T-helper 9 cell (primary cell): Measurements from ENCODE around the gene CCDC12.
"Not testable (repeated sequence)": the region's sequence is repeated elsewhere in the genome, so short reads cannot be mapped to it uniquely, and the experiment has no call there.

Experiments
- DNase-seq: peaks from one replicate; pipeline ENCODE4 v3.0.0-alpha.2; 2020

The CCDC12 gene

DNA sequence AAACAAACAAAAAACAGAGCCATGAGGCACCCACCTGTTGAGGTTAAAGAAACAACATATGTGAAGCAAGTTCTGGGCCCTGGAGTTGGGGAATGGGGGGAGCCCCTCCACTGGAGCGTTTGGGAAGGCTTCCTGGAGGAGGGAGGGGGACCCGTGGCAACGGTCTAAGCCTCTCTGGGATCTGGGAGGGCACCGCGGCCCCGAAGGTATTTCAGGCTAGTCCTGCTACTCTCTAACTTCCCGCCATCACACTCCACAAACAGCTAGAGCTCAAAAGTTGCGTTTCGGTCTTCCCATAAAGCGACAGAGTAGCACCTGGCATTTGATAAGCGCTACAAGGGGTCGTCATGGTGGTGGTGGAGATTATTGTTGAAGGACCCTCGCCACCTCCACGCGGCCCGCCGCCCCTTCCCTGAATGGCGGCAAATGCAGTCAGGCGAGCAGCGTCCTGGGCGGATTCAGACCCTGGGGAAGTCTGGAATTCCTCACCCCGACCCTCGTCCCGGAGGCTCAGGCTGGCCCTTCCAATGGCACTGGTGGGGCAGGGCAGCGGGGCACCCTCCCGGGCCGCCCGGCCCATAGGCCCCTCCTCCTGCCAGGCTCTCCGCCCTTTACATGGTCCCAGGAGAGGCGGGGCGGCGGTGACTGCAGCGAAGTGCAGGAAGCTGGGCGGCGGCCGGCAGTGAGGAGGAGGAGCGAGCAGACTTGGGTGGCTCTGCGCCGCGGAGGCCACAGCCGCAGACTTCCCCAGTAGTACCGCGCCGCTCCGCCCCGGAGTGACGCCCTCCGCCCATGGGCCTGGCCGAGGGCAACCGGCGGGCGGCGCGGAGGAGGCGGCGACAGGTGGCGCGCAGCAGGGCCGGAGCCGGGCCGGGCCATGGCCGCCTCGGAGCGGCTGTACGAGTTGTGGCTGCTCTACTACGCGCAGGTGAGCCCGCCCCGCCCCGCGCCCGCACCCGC is 2.7 kb upstream of the CCDC12 start, which contains the start of gene NBEAL2:
Gene NBEAL2 (plus strand): TSS at position 682 of the 960 bp plus-strand sequence. CDS start 196 bp downstream, at position 878.
- peak; percentile 93 for DNase-seq

DNA sequence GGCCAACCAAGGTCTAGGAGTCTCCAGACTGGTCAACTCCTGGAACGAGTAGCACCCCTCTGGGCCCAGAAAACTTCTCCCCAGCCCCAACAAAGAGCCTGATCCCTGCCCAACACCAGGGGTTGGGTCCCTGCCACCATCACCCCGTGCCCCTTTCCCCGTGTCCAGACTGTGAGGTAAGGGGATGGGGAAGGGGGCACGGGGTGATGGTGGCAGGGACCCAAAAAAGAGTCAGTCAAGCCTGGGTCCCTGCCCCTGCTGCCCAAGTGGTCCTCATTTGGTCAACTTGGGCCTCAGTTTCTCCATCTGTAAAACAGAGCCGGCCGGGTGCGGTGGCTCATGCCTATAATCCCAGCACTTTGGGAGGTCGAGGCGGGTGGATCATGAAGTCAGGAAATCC is 1.8 kb upstream of the CCDC12 start:
- no peak for DNase-seq

- DNase-seq: no peak
Observed at GRCh38 chr3:46977811-46978195, 1.3 kb upstream of the CCDC12 start.

DNA sequence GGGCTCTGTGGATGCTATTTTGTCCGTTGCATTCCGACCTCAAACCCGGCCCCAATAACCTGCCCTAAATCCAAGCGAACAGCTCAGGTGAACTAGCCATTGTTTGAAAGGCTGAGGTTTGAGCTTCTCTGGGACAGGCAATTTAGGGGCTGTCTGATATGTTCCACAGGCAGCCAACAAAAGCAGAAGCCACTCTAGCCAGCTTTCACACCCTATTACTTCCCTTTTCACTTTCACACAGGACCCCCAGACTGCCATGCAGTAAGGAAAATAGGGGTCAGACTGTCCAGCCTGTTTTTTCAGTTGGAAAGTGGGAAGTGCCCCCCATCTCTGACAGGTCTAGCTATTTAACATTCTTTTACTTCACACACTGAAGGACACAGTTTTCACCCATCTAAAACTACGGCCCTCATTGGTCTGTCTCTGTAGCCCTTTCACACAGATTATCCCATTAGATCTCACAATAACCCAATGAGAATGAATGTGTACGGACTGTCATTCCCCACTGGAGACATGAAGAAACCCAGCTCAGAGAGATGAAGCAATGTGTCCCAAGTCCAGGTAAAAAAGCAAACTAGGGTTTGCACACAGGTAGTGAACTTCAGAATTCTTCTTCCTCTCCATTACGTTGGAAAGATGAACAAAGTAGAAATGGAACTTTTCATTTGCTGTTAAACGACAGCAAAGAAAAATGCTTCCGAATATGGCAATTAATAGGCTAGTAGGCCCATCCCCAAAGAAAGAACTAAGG is 1.9 kb downstream of the CCDC12 start:
- no peak for DNase-seq

DNA sequence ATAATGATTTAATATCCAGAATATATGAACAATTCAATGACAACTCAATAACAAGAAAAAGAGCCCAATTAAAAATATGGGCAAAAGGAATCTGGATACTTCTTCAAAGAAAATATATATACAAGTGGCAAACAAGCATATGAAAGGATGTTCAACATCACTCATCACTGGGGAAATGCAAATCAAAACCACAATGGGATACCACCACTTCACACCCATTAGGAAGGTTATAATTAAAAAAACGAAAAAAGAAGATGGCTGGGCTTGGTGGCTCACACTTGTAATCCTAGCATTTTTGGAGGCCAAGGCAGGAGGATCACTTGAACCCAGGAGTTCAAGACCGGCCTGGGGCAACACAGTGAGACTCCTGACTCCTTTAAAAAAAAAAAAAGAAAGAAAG is 4.1 kb downstream of the CCDC12 start:
- no peak for DNase-seq

DNA sequence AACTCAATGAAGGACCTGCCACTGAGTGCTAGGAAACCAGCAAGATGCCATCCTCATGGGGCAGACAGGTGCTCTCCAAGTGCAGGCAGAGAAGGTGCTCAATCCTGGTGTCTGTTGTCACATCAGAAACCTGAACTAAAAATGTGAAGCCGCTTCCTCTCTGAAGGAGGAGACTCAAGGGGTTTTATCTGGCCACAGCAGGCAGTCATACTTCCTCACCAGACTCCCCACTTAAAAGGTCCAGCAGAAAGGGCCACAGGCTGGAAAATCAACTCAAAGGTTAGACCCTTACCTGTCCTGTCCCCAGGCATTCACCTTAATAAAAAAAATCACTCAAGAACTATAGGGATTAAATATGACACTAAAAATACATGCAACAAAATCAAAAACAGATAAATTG is 4.8 kb downstream of the CCDC12 start:
- DNase-seq: no peak

DNA sequence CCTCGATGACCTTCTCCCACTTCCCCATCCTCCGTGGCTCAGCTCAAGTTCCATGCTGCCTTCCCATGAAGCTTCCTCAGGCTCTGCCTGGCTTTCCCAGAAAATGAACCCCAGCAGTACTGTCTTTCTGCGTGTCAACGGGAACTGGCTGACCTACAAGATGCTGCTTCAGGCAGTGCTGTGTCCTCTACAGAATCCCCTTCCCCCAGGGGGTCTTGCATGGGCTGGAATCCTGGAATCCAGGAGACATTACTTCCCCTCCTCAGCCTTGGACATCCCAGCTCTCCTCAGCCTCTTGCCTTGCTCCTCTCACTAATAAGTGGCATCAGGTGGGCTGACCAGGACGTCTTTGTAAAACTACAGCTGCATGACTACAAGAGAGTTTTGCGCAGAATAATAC is 5.4 kb downstream of the CCDC12 start:
- DNase-seq: no peak

- DNase-seq: no peak
Observed at GRCh38 chr3:46970391-46971091, 6.0 kb downstream of the CCDC12 start.

- no peak for DNase-seq
Observed at GRCh38 chr3:46968783-46969428, 7.6 kb downstream of the CCDC12 start.

GRCh38 chr3:46966811-46967210 is 9.7 kb downstream of the CCDC12 start:
- no peak for DNase-seq

GRCh38 chr3:46965151-46965550 is 11.4 kb downstream of the CCDC12 start:
- no peak for DNase-seq

GRCh38 chr3:46964038-46964590 is 12.4 kb downstream of the CCDC12 start:
- DNase-seq: not testable (repeated sequence)

DNA sequence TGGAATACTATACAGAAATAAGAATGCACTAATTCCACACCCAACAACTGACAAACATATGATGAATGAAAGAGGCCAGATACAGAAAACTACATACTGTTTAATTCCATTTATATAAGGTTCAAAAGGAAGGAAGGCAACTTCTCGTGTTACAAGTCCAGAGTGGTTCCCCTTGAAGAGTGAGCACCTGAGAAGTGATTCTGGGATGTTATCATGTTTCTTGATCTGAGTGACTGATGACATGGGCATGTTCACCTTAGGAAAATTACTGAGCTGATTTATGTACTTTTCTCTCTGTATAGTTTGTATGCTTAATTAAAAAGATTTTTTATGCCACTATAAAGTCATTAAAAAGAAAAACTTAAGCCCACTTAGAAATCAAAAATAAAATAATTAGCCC is 13.6 kb downstream of the CCDC12 start:
- DNase-seq: no peak

- DNase-seq: no peak
Observed at GRCh38 chr3:46962427-46962826, 14.1 kb downstream of the CCDC12 start.

GRCh38 chr3:46960835-46961234 is 15.7 kb downstream of the CCDC12 start:
- DNase-seq: no peak

DNA sequence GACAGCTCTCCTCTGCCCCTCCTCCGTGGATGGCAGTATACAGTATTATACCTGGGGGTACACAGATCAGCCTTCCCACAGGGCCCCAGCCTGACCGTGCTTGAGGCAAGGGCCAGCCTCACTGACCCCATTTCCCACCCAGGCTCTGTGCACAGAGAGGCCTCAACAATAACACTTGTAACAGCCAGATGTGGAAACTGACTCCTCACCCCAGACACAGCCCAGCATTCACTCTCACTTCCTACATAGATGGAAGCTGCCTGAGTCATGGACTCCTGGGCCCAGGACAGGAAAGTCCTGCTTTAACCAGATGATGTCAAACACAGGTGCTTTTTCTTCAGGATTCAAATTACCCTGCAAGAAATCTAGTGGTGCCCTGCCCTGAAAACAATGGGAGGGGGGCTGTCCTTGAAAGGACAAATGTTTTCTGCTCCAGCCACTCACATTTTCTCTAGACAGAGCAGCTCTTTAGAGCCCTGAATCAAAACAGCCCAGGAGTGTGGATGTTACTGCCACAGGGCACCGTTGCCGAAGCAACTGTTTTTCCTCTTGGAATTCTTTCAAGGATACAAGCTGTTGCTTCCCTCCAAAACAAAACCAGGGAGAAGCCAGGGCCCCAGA is 16.4 kb downstream of the CCDC12 start:
- DNase-seq: no peak

GRCh38 chr3:46959161-46959511 is 17.4 kb downstream of the CCDC12 start:
- no peak for DNase-seq

- DNase-seq: no peak
Observed at GRCh38 chr3:46958467-46959160, 17.9 kb downstream of the CCDC12 start.

GRCh38 chr3:46957092-46957820 is 19.3 kb downstream of the CCDC12 start:
- DNase-seq: no peak

DNA sequence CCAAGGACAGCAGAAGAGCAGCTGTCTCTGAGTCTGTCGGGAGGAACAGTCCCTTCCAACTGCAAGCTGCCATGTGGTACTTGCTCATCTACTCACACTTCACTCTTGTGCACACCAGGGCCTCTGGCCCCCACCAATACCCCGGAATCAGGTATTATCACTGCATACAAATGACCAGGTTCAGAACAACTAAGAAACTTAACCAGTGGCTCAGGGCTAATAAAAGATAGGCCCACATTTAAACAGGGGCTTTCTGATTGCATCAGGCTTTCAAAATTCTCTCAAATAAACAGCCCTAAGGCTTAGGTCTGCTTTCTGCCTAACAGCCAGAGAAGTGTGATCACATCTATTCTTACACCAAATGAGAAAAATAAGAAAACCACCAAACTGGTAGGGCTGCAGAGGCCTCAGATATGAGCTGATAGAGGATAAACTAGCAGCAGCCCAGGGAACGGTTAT is 20.7 kb downstream of the CCDC12 start:
- no peak for DNase-seq
